ENCODE measurements around the gene ZEB2. TPM values are rescaled to one million over a fixed set of nuclear protein-coding genes. Genes with fewer than 3 reads are reported as not detected.
A peak's percentile ranks its signal among the peaks of the same experiment; 100 is the strongest.

Gene ZEB2
- total RNA-seq, 2 donors from 2014 or later: 22.5 to 58.2 TPM

DNA sequence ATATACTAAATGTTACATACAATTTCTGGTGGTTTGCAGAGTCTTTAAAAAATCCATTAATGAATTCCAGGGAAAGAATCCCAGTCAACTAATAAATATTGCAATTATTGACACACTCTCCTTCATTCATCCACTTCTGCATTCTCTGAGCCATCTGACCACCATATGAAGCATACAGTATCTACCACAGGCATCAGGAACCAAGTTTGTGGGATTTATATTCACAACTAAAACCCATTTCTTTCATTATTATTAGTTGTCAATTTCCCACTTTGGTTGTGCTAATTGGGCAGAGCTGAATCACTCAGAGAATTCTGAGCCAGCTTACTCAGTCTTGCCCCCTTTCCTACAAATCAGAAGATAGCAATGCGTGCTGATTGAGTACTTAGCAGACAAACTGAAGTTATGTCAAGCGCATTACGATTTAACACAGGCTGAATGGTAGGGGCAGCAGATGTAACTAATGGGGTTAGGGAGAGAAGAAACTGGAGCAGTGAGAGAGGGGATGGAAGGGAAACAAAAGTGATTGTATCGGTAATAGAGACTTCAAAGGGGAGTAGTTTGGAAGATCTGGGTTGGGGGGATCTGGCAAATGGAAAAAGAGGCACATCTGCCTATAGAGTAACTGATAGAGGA is 52.3 kb downstream of the ZEB2 start:
- Mint-ChIP-seq H3K9me3 (no peaks in the 10 kb centered on the region), H3K27me3 (ENCODE audit: low read depth) (peaks cover 9% of the 10 kb centered on the region), H3K27ac (peak overlapping the region; percentile 82), H3K4me3 (peak overlapping the region in 1 of 2 donors; percentile 17), H3K36me3 (ENCODE audit: insufficient read depth in 2 of 2) (peaks cover 0 to 3% of the 10 kb centered on the region in 2 donors), H3K4me1 (ENCODE audit: low read depth) (peaks cover 5% of the 10 kb centered on the region)
- DNase-seq: no peak
- ATAC-seq (replicated peaks in 1 of 2): no peak

DNA sequence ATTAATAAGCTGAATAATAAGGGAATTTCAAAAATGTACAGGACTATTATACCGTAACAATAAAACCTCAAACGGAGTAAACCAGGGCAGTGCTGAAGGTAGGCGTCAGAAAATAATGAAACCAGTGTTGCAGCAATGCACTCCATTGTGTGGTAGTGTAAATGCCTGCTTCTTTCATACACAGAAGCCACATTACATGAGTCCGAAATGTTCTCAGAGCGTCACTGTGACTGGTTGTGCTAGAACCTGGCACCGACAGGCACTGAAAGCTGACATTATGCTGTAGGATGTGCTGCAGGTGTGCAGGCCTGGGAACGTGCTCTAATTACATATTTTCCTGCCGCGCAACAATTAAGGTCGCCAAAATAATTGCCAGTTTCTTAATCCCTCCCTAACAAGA is 53.3 kb downstream of the ZEB2 start:
- Mint-ChIP-seq H3K27ac (no peak overlapping the region), H3K4me1 (ENCODE audit: low read depth) (peaks cover 6% of the 10 kb centered on the region), H3K36me3 (ENCODE audit: insufficient read depth in 2 of 2) (peaks cover 0 to 3% of the 10 kb centered on the region in 2 donors), H3K27me3 (ENCODE audit: low read depth) (peaks cover 9% of the 10 kb centered on the region), H3K4me3 (peak overlapping the region in 1 of 2 donors; percentile 47), H3K9me3 (no peaks in the 10 kb centered on the region)
- DNase-seq (no peak), ATAC-seq (replicated peaks in 1 of 2) (no peak)

DNA sequence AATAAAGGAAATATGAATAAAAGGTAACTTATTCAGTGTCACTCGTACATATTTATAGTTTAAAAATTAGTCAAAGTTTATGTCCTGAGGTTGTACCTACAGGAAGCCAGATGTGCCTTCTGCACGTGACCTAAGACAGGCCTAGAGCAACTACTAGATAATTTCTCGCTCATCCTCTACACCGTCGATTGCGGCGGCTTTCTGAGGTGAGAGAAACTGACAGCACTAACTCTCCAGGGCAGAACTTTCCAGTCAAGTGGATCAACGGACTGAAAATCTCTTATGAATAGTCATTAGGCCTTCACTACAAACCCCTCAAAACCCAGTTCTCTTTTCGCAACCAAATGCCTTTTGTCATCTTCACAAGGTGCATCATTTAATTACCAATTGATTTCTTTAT is 54.2 kb downstream of the ZEB2 start:
- no peak for DNase-seq
- H3K9me3 Mint-ChIP-seq: no peaks in the 10 kb centered on the region
- no peak overlapping the region for H3K27ac Mint-ChIP-seq
- peaks cover 13% of the 10 kb centered on the region for H3K4me1 Mint-ChIP-seq (ENCODE audit: low read depth)
- no peak overlapping the region for H3K4me3 Mint-ChIP-seq
- peaks cover 0 to 3% of the 10 kb centered on the region in 2 donors for H3K36me3 Mint-ChIP-seq (ENCODE audit: insufficient read depth in 2 of 2)
- peaks cover 9% of the 10 kb centered on the region for H3K27me3 Mint-ChIP-seq (ENCODE audit: low read depth)
- no peak for ATAC-seq (replicated peaks in 1 of 2)

DNA sequence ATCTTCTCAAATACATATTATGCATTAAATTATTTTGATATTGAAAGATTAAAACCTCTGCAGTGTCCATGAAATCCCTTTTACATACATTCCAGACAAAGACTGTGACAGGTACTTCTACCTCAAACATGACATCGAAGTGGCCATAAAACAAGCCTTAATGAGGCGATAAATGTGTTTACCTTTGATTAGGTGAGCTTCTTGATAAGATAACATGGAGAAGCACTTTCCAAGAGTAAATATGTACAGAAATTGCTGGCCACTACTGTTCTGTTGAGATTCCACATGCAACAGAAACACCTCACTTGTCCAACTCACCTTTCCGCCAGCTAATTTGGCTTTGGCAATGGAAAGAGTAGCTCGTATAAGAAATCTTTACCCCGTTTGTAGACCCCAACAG is 55.2 kb downstream of the ZEB2 start:
- Mint-ChIP-seq H3K27me3 (ENCODE audit: low read depth) (peaks cover 9% of the 10 kb centered on the region), H3K36me3 (ENCODE audit: insufficient read depth in 2 of 2) (peaks cover 0 to 3% of the 10 kb centered on the region in 2 donors)

GRCh38 chr2:144463266-144463665 is 56.7 kb downstream of the ZEB2 start:
- peaks cover 0 to 3% of the 10 kb centered on the region in 2 donors for H3K36me3 Mint-ChIP-seq (ENCODE audit: insufficient read depth in 2 of 2)
- H3K27me3 Mint-ChIP-seq (ENCODE audit: low read depth): peaks cover 8% of the 10 kb centered on the region
- peak overlapping the region; percentile 72 for H3K27ac Mint-ChIP-seq
- DNase-seq: no peak
- peaks cover 31% of the 10 kb centered on the region for H3K4me1 Mint-ChIP-seq (ENCODE audit: low read depth)
- no peak for ATAC-seq (replicated peaks in 1 of 2)
- no peak overlapping the region for H3K4me3 Mint-ChIP-seq
- no peaks in the 10 kb centered on the region for H3K9me3 Mint-ChIP-seq

More for the DNA sequence above, 55.2 kb downstream of the ZEB2 start:
- Mint-ChIP-seq H3K9me3 (no peaks in the 10 kb centered on the region), H3K4me3 (no peak overlapping the region), H3K4me1 (ENCODE audit: low read depth) (peaks cover 18% of the 10 kb centered on the region), H3K27ac (no peak overlapping the region)
- ATAC-seq (replicated peaks in 1 of 2) (no peak), DNase-seq (no peak)

GRCh38 chr2:144462266-144462665 is 57.7 kb downstream of the ZEB2 start:
- Mint-ChIP-seq H3K4me3 (peak overlapping the region in 1 of 2 donors; percentile 63), H3K9me3 (no peaks in the 10 kb centered on the region), H3K36me3 (ENCODE audit: insufficient read depth in 2 of 2) (peaks cover 0 to 2% of the 10 kb centered on the region in 2 donors), H3K4me1 (ENCODE audit: low read depth) (peaks cover 30% of the 10 kb centered on the region), H3K27me3 (ENCODE audit: low read depth) (peaks cover 7% of the 10 kb centered on the region), H3K27ac (peak overlapping the region; percentile 76)
- DNase-seq (no peak), ATAC-seq (replicated peaks in 1 of 2) (no peak)

DNA sequence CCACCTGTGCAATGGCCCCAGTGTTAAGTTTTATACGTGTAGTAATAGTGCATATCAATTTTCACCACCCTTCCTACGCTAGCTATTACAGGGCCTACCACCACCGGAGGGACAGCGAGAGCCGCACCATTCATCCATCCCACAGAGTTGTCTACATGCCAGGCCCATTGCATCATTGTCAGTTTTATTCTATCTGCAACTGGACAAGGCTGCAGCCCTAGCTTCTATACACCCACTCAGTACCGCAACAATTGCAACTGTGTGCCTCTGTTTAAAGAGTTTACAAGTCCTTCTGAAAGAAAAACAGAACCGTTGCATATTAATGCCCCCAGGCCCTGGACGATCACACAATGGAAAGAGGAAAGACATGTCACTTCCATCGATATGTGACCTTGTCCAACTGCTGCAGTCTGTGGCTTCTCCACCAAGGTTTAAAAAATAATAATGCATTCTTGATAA is 58.6 kb downstream of the ZEB2 start:
- Mint-ChIP-seq H3K27me3 (ENCODE audit: low read depth) (peaks cover 10% of the 10 kb centered on the region), H3K27ac (peak overlapping the region; percentile 65), H3K9me3 (no peaks in the 10 kb centered on the region), H3K36me3 (ENCODE audit: insufficient read depth in 2 of 2) (peaks cover 0 to 2% of the 10 kb centered on the region in 2 donors), H3K4me3 (peak overlapping the region in 1 of 2 donors; percentile 56), H3K4me1 (ENCODE audit: low read depth) (peaks cover 39% of the 10 kb centered on the region)
- ATAC-seq (replicated peaks in 1 of 2): no peak
- no peak for DNase-seq

- no peak for DNase-seq
- peak overlapping the region in 1 of 2 donors; percentile 56 for H3K4me3 Mint-ChIP-seq
- H3K36me3 Mint-ChIP-seq (ENCODE audit: insufficient read depth in 2 of 2): peaks cover 0 to 2% of the 10 kb centered on the region in 2 donors
- peaks cover 11% of the 10 kb centered on the region for H3K27me3 Mint-ChIP-seq (ENCODE audit: low read depth)
- H3K27ac Mint-ChIP-seq: peak overlapping the region; percentile 65
- peak; percentile 16 to 24 for ATAC-seq (replicated peaks in 1 of 2)
- no peaks in the 10 kb centered on the region for H3K9me3 Mint-ChIP-seq
- H3K4me1 Mint-ChIP-seq (ENCODE audit: low read depth): peaks cover 44% of the 10 kb centered on the region
Measured at GRCh38 chr2:144460727-144461307, 59.1 kb downstream of the ZEB2 start.

- DNase-seq: peak; percentile 8 to 51
- peak overlapping the region; percentile 42 for H3K27ac Mint-ChIP-seq
- peaks cover 52% of the 10 kb centered on the region for H3K4me1 Mint-ChIP-seq (ENCODE audit: low read depth)
Measured at GRCh38 chr2:144459937-144460336, 60.0 kb downstream of the ZEB2 start.

DNA sequence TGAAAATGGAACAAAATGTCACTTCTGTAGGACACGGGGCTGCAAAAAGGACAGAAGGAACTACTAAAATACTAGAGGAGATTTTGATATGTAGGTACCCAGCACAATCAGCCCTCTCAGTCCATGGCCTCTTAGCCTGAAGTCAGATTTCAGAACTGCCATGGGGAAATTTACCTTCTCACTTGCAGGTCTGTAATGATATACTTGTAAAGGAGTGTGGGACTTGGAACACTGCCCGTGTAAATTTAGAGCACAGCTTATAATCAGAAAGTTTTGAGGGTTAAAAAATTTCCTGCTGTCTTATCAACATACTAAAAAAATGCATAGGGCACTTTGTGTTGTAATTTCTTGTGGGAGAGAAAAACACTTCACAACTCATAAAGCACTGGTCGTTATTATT is 60.6 kb downstream of the ZEB2 start:
- no peak for ATAC-seq (replicated peaks in 1 of 2)
- Mint-ChIP-seq H3K27ac (peak overlapping the region; percentile 42), H3K4me3 (peak overlapping the region in 1 of 2 donors; percentile 51), H3K9me3 (no peaks in the 10 kb centered on the region), H3K4me1 (ENCODE audit: low read depth) (peaks cover 59% of the 10 kb centered on the region), H3K27me3 (ENCODE audit: low read depth) (peaks cover 22% of the 10 kb centered on the region), H3K36me3 (ENCODE audit: insufficient read depth in 2 of 2) (peaks cover 0 to 2% of the 10 kb centered on the region in 2 donors)
- no peak for DNase-seq

More at GRCh38 chr2:144459937-144460336, 60.0 kb downstream of the ZEB2 start:
- peak overlapping the region; percentile 0 to 51 for H3K4me3 Mint-ChIP-seq
- ATAC-seq (replicated peaks in 1 of 2): peak; percentile 69 to 76
- no peaks in the 10 kb centered on the region for H3K9me3 Mint-ChIP-seq
- peaks cover 17% of the 10 kb centered on the region for H3K27me3 Mint-ChIP-seq (ENCODE audit: low read depth)
- H3K36me3 Mint-ChIP-seq (ENCODE audit: insufficient read depth in 2 of 2): peaks cover 0 to 2% of the 10 kb centered on the region in 2 donors

- H3K27ac Mint-ChIP-seq: peak overlapping the region; percentile 89
Measured at GRCh38 chr2:144458541-144458940, 61.4 kb downstream of the ZEB2 start.

GRCh38 chr2:144456680-144457079 is 63.2 kb downstream of the ZEB2 start:
- ATAC-seq (replicated peaks in 1 of 2) (peak; percentile 66 to 79), DNase-seq (peak; percentile 16 to 37)
- peak overlapping the region in 1 of 2 donors; percentile 1 for H3K4me3 Mint-ChIP-seq
- H3K9me3 Mint-ChIP-seq: no peaks in the 10 kb centered on the region
- peaks cover 0 to 2% of the 10 kb centered on the region in 2 donors for H3K36me3 Mint-ChIP-seq (ENCODE audit: insufficient read depth in 2 of 2)
- H3K27ac Mint-ChIP-seq: peak overlapping the region; percentile 95
- H3K4me1 Mint-ChIP-seq (ENCODE audit: low read depth): peaks cover 82% of the 10 kb centered on the region
- H3K27me3 Mint-ChIP-seq (ENCODE audit: low read depth): peaks cover 48% of the 10 kb centered on the region

More at GRCh38 chr2:144458541-144458940, 61.4 kb downstream of the ZEB2 start:
- H3K4me3 Mint-ChIP-seq: peak overlapping the region in 1 of 2 donors; percentile 51
- ATAC-seq (replicated peaks in 1 of 2) (no peak), DNase-seq (no peak)
- peaks cover 0 to 2% of the 10 kb centered on the region in 2 donors for H3K36me3 Mint-ChIP-seq (ENCODE audit: insufficient read depth in 2 of 2)
- no peaks in the 10 kb centered on the region for H3K9me3 Mint-ChIP-seq
- peaks cover 66% of the 10 kb centered on the region for H3K4me1 Mint-ChIP-seq (ENCODE audit: low read depth)
- peaks cover 29% of the 10 kb centered on the region for H3K27me3 Mint-ChIP-seq (ENCODE audit: low read depth)

DNA sequence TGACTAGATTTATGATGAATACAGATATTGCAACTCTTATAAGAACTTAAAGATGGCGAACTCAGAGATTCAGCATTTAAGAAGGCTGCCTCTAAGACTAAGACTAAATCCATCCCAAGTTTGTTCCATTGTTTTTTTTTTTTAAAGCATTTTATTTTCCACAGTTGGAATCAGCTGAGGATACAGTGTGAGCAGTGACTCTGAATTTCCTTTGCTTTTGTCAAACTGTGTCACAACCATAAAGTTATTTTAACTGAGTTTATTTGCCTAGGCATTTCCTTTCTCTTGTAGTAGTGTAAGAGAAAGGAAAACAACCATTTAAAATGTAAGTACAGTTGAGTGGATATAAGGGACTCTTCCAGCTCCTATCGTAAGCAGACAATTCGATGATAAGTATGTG is 63.9 kb downstream of the ZEB2 start:
- no peak for ATAC-seq (replicated peaks in 1 of 2)
- Mint-ChIP-seq H3K27ac (peak overlapping the region; percentile 95), H3K4me3 (peak overlapping the region in 1 of 2 donors; percentile 91), H3K4me1 (ENCODE audit: low read depth) (peaks cover 76% of the 10 kb centered on the region), H3K27me3 (ENCODE audit: low read depth) (peaks cover 48% of the 10 kb centered on the region), H3K36me3 (ENCODE audit: insufficient read depth in 2 of 2) (peaks cover 0 to 2% of the 10 kb centered on the region in 2 donors), H3K9me3 (no peaks in the 10 kb centered on the region)
- no peak for DNase-seq

All from activated T-cell treated with anti-CD3 and anti-CD28 coated beads, Interleukin-2, amount 50 U/mL, for 72 hours (primary cell).